Keratinocyte (primary cell): ENCODE measurements around the gene GRAMD1B. TPM values are rescaled to one million over a fixed set of nuclear protein-coding genes. Genes with fewer than 3 reads are reported as not detected.

Source experiments
- DNase-seq: peaks from one replicate; pipeline ENCODE4 v3.0.0-alpha.2; 2011; ENCODE audit warnings: low read depth, missing footprints, low spot score
- FAIRE-seq: peaks from 2 replicates; lab custom pipeline; 2011; peaks lifted over from hg19 to GRCh38; lab: Jason Lieb, UNC
- H2AFZ ChIP-seq: 2 replicates; pipeline ENCODE4 v1.6.0; 2012; ENCODE audit warnings: low read length, control low read depth, inconsistent platforms; ENCODE audit not compliant: control insufficient read depth
- H3K27ac ChIP-seq: 2 replicates; pipeline ENCODE4 v1.5.1; 2011; ENCODE audit warnings: low read length; ENCODE audit not compliant: control insufficient read depth, insufficient read depth
- H3K27me3 ChIP-seq: 3 replicates; pipeline ENCODE4 v1.6.0; 2011; ENCODE audit warnings: low read length; ENCODE audit not compliant: control insufficient read depth, insufficient read depth; ENCODE audit errors: extremely low read depth
- H3K36me3 ChIP-seq, 2 experiments: 2 replicates in 1 of 2; 3 replicates in 1 of 2; pipeline ENCODE4 v1.5.1; 2011; ENCODE audit warnings: low read length in 2 of 2, mild to moderate bottlenecking in 1 of 2; ENCODE audit not compliant: control insufficient read depth in 2 of 2, insufficient read depth in 2 of 2; ENCODE audit errors: extremely low read depth in 1 of 2
- H3K4me1 ChIP-seq: 3 replicates; pipeline ENCODE4 v1.5.1; 2011; ENCODE audit warnings: low read length; ENCODE audit not compliant: control insufficient read depth, insufficient read depth; ENCODE audit errors: extremely low read depth
- H3K4me2 ChIP-seq: 3 replicates; pipeline ENCODE4 v1.6.0; 2011; ENCODE audit warnings: low read depth, low read length; ENCODE audit not compliant: control insufficient read depth, insufficient read depth; ENCODE audit errors: extremely low read depth
- H3K4me3 ChIP-seq, 3 experiments: fragments of 200-600 bp in 1 of 3; sonication (generic) in 1 of 3; 2 replicates in 2 of 3; 3 replicates in 1 of 3; pipeline ENCODE4 v1.5.1; 2011 to 2016; ENCODE audit warnings: low read length in 3 of 3, mild to moderate bottlenecking in 3 of 3, control low read depth in 2 of 3, inconsistent platforms in 1 of 3, low read depth in 1 of 3, mixed read lengths in 1 of 3, mixed run types in 1 of 3, moderate library complexity in 1 of 3; ENCODE audit not compliant: control insufficient read depth in 2 of 3, insufficient read depth in 2 of 3; ENCODE audit errors: extremely low read depth in 1 of 3
- H3K79me2 ChIP-seq: 2 replicates; pipeline ENCODE4 v1.6.0; 2012; ENCODE audit warnings: low read length; ENCODE audit not compliant: control insufficient read depth, insufficient read depth
- H3K9ac ChIP-seq: 3 replicates; pipeline ENCODE4 v1.6.0; 2011; ENCODE audit warnings: low read length; ENCODE audit not compliant: control insufficient read depth, insufficient read depth; ENCODE audit errors: extremely low read depth
- H3K9me1 ChIP-seq: 3 replicates; pipeline ENCODE4 v1.6.0; 2011; ENCODE audit warnings: low read length; ENCODE audit not compliant: control insufficient read depth, insufficient read depth; ENCODE audit errors: extremely low read depth
- H3K9me3 ChIP-seq: 2 replicates; pipeline ENCODE4 v1.5.1; 2012; ENCODE audit warnings: low read depth, low read length; ENCODE audit not compliant: control insufficient read depth
- H4K20me1 ChIP-seq: 3 replicates; pipeline ENCODE4 v1.6.0; 2011; ENCODE audit warnings: low read length; ENCODE audit not compliant: control insufficient read depth, insufficient read depth; ENCODE audit errors: extremely low read depth
- EZH2 ChIP-seq: IDR thresholded peaks from one replicate; pipeline ENCODE4 v1.6.1; 2012; ENCODE audit warnings: inconsistent platforms, mild to moderate bottlenecking, low read length, moderate library complexity
- dilution Hi-C: fragments of 300-500 bp; cut with MboI; formaldehyde crosslinking; loops from one replicate; pipeline ENCODE4 v1.7.0; 2020; ENCODE audit warnings: low sequenced_read_pairs; ENCODE audit not compliant: extremely low pct_ligation_motif_present
- polyA plus RNA-seq, 5 experiments: library from polyadenylated mRNA; depleted of rRNA in 3 of 5; stranded (reverse) in 3 of 5; stranded (forward) in 1 of 5; unstranded in 1 of 5; fragments of >200 nt; gene quantifications; 1 replicate in 1 of 5; 2 replicates in 3 of 5; 3 replicates in 1 of 5; pipeline versions ENCODE4 v1.2.1 to v1.2.3, GENCODE V29; 2011 to 2012; ENCODE audit warnings: missing spikeins in 2 of 5, low read depth in 1 of 5, low replicate concordance in 1 of 5
- TF ChIP-seq, protein P1 (sequence below), 3 experiments: IDR thresholded peaks in 1 of 3; conservative IDR thresholded peaks in 1 of 3; optimal IDR thresholded peaks in 1 of 3; 2 replicates in 2 of 3; 3 replicates in 1 of 3; pipeline versions ENCODE3 to v1.5.1; 2011; ENCODE audit warnings: low read length in 3 of 3, mild to moderate bottlenecking in 3 of 3, moderate library complexity in 2 of 3, control low read depth in 1 of 3, inconsistent platforms in 1 of 3; ENCODE audit not compliant: insufficient read depth in 2 of 3; ENCODE audit errors: extremely low read depth in 1 of 3

Gene GRAMD1B
- polyA plus RNA-seq, 1 donor (not counting 4 experiments of a cell fraction or from before 2014, with no cell fraction given), result 0.04 TPM

DNA sequence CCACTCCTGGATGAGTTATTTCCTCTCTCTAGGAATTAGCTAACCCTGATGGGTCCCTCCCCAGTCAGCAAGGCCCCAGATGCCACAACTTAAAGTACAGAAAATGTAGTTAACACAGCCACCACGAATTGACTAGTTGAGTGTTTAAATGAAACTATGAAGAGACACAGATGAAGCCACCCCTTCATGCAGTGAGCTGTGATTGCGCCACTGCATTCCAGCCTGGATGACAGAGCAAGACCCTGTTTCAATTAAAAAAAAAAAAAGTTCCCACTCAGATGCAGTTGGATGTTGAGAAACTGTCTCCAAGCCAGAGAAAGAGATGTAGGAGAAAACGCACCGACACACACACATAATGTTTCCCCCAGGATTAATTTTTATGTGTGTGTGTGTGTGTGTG is 171.1 kb downstream of the GRAMD1B start:
- no peaks in the 10 kb centered on the region for H3K9me1 ChIP-seq
- no peaks in the 10 kb centered on the region for H3K27me3 ChIP-seq
- no peaks in the 10 kb centered on the region for H4K20me1 ChIP-seq
- no peak overlapping the region for H3K27ac ChIP-seq
- FAIRE-seq (no peak), DNase-seq (no peak)
- TF ChIP-seq, protein P1, sequence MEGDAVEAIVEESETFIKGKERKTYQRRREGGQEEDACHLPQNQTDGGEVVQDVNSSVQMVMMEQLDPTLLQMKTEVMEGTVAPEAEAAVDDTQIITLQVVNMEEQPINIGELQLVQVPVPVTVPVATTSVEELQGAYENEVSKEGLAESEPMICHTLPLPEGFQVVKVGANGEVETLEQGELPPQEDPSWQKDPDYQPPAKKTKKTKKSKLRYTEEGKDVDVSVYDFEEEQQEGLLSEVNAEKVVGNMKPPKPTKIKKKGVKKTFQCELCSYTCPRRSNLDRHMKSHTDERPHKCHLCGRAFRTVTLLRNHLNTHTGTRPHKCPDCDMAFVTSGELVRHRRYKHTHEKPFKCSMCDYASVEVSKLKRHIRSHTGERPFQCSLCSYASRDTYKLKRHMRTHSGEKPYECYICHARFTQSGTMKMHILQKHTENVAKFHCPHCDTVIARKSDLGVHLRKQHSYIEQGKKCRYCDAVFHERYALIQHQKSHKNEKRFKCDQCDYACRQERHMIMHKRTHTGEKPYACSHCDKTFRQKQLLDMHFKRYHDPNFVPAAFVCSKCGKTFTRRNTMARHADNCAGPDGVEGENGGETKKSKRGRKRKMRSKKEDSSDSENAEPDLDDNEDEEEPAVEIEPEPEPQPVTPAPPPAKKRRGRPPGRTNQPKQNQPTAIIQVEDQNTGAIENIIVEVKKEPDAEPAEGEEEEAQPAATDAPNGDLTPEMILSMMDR (optimal IDR thresholded peaks at IDR 0.05 in 1 of 3, IDR thresholded peaks at IDR 0.05 in 1 of 3, conservative IDR thresholded peaks at IDR 0.05 in 1 of 3; ENCODE audit: extremely low read depth in 1 of 3, insufficient read depth in 2 of 3, low read length in 3 of 3), result no peak
- TF ChIP-seq EZH2, result no peak
- no peaks in the 10 kb centered on the region for H3K9me3 ChIP-seq
- H3K4me1 ChIP-seq, result no peaks in the 10 kb centered on the region
- no peaks in the 10 kb centered on the region for H3K79me2 ChIP-seq
- no peak overlapping the region for H3K9ac ChIP-seq
- no peak overlapping the region for H2AFZ ChIP-seq
- H3K36me3 ChIP-seq, result no peaks in the 10 kb centered on the region
- no peak overlapping the region for H3K4me3 ChIP-seq
- dilution Hi-C loops, result no loop called here
- H3K4me2 ChIP-seq, result no peak overlapping the region

DNA sequence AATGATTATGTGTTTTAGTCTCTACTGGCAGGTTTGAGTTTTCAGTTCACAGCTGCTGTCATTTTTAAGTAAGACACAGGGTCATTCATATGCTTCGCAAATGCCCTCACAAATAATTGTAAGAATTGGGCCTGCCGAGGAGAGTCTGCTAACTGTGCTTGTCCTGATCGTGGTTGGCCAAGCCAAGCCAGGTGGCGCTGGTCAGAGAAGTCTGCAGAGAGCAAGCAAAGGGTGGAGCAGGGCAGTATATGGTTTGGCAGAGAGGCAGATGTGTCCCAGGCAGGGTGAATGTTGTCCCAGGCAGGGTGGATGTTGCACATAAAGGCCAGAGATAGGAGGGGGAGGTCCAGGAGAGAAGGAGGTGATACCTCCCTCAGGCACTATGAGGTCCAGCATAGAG is 171.7 kb downstream of the GRAMD1B start:
- H3K4me3 ChIP-seq, result no peak overlapping the region
- FAIRE-seq (no peak), DNase-seq (no peak)
- no peak overlapping the region for H3K27ac ChIP-seq
- H3K27me3 ChIP-seq, result no peaks in the 10 kb centered on the region
- H3K4me2 ChIP-seq, result no peak overlapping the region
- H3K79me2 ChIP-seq, result no peaks in the 10 kb centered on the region
- H3K9me3 ChIP-seq, result no peaks in the 10 kb centered on the region
- H2AFZ ChIP-seq, result no peak overlapping the region
- no peak overlapping the region for H3K9ac ChIP-seq
- no peaks in the 10 kb centered on the region for H3K4me1 ChIP-seq
- dilution Hi-C loops, result no loop called here
- H3K36me3 ChIP-seq, result no peaks in the 10 kb centered on the region
- no peaks in the 10 kb centered on the region for H3K9me1 ChIP-seq
- no peaks in the 10 kb centered on the region for H4K20me1 ChIP-seq
- no peak for TF ChIP-seq EZH2
- TF ChIP-seq, protein P1 (optimal IDR thresholded peaks at IDR 0.05 in 1 of 3, IDR thresholded peaks at IDR 0.05 in 1 of 3, conservative IDR thresholded peaks at IDR 0.05 in 1 of 3; ENCODE audit: extremely low read depth in 1 of 3, insufficient read depth in 2 of 3, low read length in 3 of 3), result no peak
